ENCODE results near the gene CCDC12.

DNA sequence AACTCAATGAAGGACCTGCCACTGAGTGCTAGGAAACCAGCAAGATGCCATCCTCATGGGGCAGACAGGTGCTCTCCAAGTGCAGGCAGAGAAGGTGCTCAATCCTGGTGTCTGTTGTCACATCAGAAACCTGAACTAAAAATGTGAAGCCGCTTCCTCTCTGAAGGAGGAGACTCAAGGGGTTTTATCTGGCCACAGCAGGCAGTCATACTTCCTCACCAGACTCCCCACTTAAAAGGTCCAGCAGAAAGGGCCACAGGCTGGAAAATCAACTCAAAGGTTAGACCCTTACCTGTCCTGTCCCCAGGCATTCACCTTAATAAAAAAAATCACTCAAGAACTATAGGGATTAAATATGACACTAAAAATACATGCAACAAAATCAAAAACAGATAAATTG lies 4.8 kb downstream of the CCDC12 start:
- TF ChIP-seq YY1 (IDR thresholded peaks at IDR 0.05; ENCODE audit: insufficient read depth, insufficient read length) = no peak
- no peak for TF ChIP-seq SUZ12 (IDR thresholded peaks at IDR 0.05; ENCODE audit: extremely low read depth, insufficient read depth, insufficient read length)

Data from NT2/D1 (cell line).